Measurements from ENCODE around the gene NPC2.
"Not testable (repeated sequence)": the region's sequence is repeated elsewhere in the genome, so short reads cannot be mapped to it uniquely, and the experiment has no call there.

Gene NPC2

GRCh38 chr14:74469548-74470518 is 23.3 kb downstream of the NPC2 start:
- no peak for DNase-seq (ENCODE audit: low spot score)

- no peak for DNase-seq (ENCODE audit: low spot score)
Measured at GRCh38 chr14:74468513-74468912, 24.6 kb downstream of the NPC2 start.

- no peak for DNase-seq (ENCODE audit: low spot score)
Measured at GRCh38 chr14:74465335-74465734, 27.8 kb downstream of the NPC2 start.

- DNase-seq (ENCODE audit: low spot score) = no peak
Measured at GRCh38 chr14:74464785-74465184, 28.3 kb downstream of the NPC2 start.

GRCh38 chr14:74463697-74464096 is 29.4 kb downstream of the NPC2 start:
- no peak for DNase-seq (ENCODE audit: low spot score)

- DNase-seq (ENCODE audit: low spot score) = no peak
Measured at GRCh38 chr14:74462993-74463392, 30.1 kb downstream of the NPC2 start.

GRCh38 chr14:74459976-74460375 is 33.1 kb downstream of the NPC2 start:
- DNase-seq (ENCODE audit: low spot score) = no peak

GRCh38 chr14:74459289-74459946 is 33.7 kb downstream of the NPC2 start:
- no peak for DNase-seq (ENCODE audit: low spot score)

GRCh38 chr14:74457565-74457895 is 35.6 kb downstream of the NPC2 start:
- no peak for DNase-seq (ENCODE audit: low spot score)

GRCh38 chr14:74456684-74457564 is 36.2 kb downstream of the NPC2 start:
- no peak for DNase-seq (ENCODE audit: low spot score)

GRCh38 chr14:74454397-74454796 is 38.7 kb downstream of the NPC2 start:
- not testable (repeated sequence) for DNase-seq (ENCODE audit: low spot score)

GRCh38 chr14:74444866-74445265 is 48.2 kb downstream of the NPC2 start:
- no peak for DNase-seq (ENCODE audit: low spot score)

GRCh38 chr14:74442757-74443156 is 50.3 kb downstream of the NPC2 start:
- no peak for DNase-seq (ENCODE audit: low spot score)

GRCh38 chr14:74441113-74441512 is 52.0 kb downstream of the NPC2 start:
- DNase-seq (ENCODE audit: low spot score) = no peak

- DNase-seq (ENCODE audit: low spot score) = no peak
Measured at GRCh38 chr14:74438351-74438915, 54.7 kb downstream of the NPC2 start.

- DNase-seq (ENCODE audit: low spot score) = no peak
Measured at GRCh38 chr14:74437496-74438053, 55.5 kb downstream of the NPC2 start.

- DNase-seq (ENCODE audit: low spot score) = no peak
Measured at GRCh38 chr14:74434294-74434693, 58.8 kb downstream of the NPC2 start.

- no peak for DNase-seq (ENCODE audit: low spot score)
Measured at GRCh38 chr14:74429991-74430390, 63.1 kb downstream of the NPC2 start.
